ENCODE results near the gene ABHD16B.

ABHD16B gene

GRCh38 chr20:63861365-63861934, at the start of gene ABHD16B:
ABHD16B (plus strand) TSS chr20:63861498; CDS start chr20:63861541, 43 bp downstream.
- DNase-seq (ENCODE audit: low read depth) = no peak

- DNase-seq (ENCODE audit: low read depth) = no peak
Measured at GRCh38 chr20:63814891-63815614, 46.2 kb upstream of the ABHD16B start.

- DNase-seq (ENCODE audit: low read depth) = no peak
Measured at GRCh38 chr20:63815615-63816253, 45.6 kb upstream of the ABHD16B start.

- no peak for DNase-seq (ENCODE audit: low read depth)
Measured at GRCh38 chr20:63819224-63819921, 41.9 kb upstream of the ABHD16B start.

GRCh38 chr20:63821811-63822210, 39.5 kb upstream of the ABHD16B start:
- no peak for DNase-seq (ENCODE audit: low read depth)

GRCh38 chr20:63822276-63822696, 39.0 kb upstream of the ABHD16B start:
- no peak for DNase-seq (ENCODE audit: low read depth)

GRCh38 chr20:63823691-63824311, 37.5 kb upstream of the ABHD16B start:
- no peak for DNase-seq (ENCODE audit: low read depth)

GRCh38 chr20:63825331-63826118, 35.8 kb upstream of the ABHD16B start:
- DNase-seq (ENCODE audit: low read depth) = no peak

GRCh38 chr20:63826753-63827152, 34.5 kb upstream of the ABHD16B start:
- no peak for DNase-seq (ENCODE audit: low read depth)

GRCh38 chr20:63828124-63828523, 33.2 kb upstream of the ABHD16B start:
- DNase-seq (ENCODE audit: low read depth) = no peak

GRCh38 chr20:63828545-63828944, 32.8 kb upstream of the ABHD16B start:
- DNase-seq (ENCODE audit: low read depth) = no peak

- no peak for DNase-seq (ENCODE audit: low read depth)
Measured at GRCh38 chr20:63828951-63829350, 32.3 kb upstream of the ABHD16B start.

- DNase-seq (ENCODE audit: low read depth) = no peak
Measured at GRCh38 chr20:63829603-63829944, 31.7 kb upstream of the ABHD16B start.

GRCh38 chr20:63829945-63830835, 31.1 kb upstream of the ABHD16B start:
- no peak for DNase-seq (ENCODE audit: low read depth)

- DNase-seq (ENCODE audit: low read depth) = no peak
Measured at GRCh38 chr20:63830841-63831588, 30.3 kb upstream of the ABHD16B start, which contains the start of gene ZBTB46. ZBTB46 (minus strand) TSS chr20:63831264; CDS start chr20:63790757, 40,507 bp downstream.

- DNase-seq (ENCODE audit: low read depth) = no peak
Measured at GRCh38 chr20:63831646-63831992, 29.7 kb upstream of the ABHD16B start.

- DNase-seq (ENCODE audit: low read depth) = no peak
Measured at GRCh38 chr20:63831993-63832686, 29.2 kb upstream of the ABHD16B start.

- DNase-seq (ENCODE audit: low read depth) = no peak
Measured at GRCh38 chr20:63833776-63834490, 27.4 kb upstream of the ABHD16B start.
